KMS-11 (cell line): ENCODE data around the gene ABCC5.

Experiments used
- H2AFZ ChIP-seq: fragments of 200-600 bp; sonication (generic); 2 replicates; pipeline ENCODE4 v1.6.1; 2016; ENCODE audit warnings: antibody characterized with exemption, mixed run types, low read depth
- H3K27ac ChIP-seq: fragments of 200-600 bp; sonication (generic); 2 replicates; pipeline ENCODE4 v1.6.1; 2016; ENCODE audit warnings: mild to moderate bottlenecking, mixed run types
- H3K27me3 ChIP-seq: fragments of 200-600 bp; sonication (generic); 2 replicates; pipeline ENCODE4 v1.6.1; 2017; ENCODE audit warnings: mild to moderate bottlenecking, low read depth, mixed run types, moderate library complexity; ENCODE audit not compliant: insufficient read depth
- H3K36me3 ChIP-seq: fragments of 200-600 bp; sonication (generic); 2 replicates; pipeline ENCODE4 v1.6.1; 2017; ENCODE audit warnings: mild to moderate bottlenecking, mixed run types; ENCODE audit not compliant: insufficient read depth
- H3K4me1 ChIP-seq: fragments of 200-600 bp; sonication (generic); 2 replicates; pipeline ENCODE4 v1.6.1; 2016; ENCODE audit warnings: mild to moderate bottlenecking, low read depth, mixed run types; ENCODE audit not compliant: poor library complexity, severe bottlenecking
- H3K4me2 ChIP-seq: fragments of 200-600 bp; sonication (generic); 2 replicates; pipeline ENCODE4 v1.7.0; 2016; ENCODE audit warnings: mild to moderate bottlenecking, mixed run types
- H3K4me3 ChIP-seq: fragments of 200-600 bp; sonication (generic); IDR thresholded peaks from 2 replicates; pipeline ENCODE4 v1.6.1; 2017; ENCODE audit warnings: low read depth, low read length, mixed read lengths; ENCODE audit not compliant: insufficient read depth
- H3K79me2 ChIP-seq: fragments of 200-600 bp; sonication (generic); 2 replicates; pipeline ENCODE4 v1.6.1; 2016; ENCODE audit warnings: low read depth, mixed run types; ENCODE audit not compliant: insufficient read depth
- H3K9ac ChIP-seq: fragments of 200-600 bp; sonication (generic); 2 replicates; pipeline ENCODE4 v1.6.1; 2016; ENCODE audit warnings: mild to moderate bottlenecking, mixed run types
- H4K20me1 ChIP-seq: fragments of 200-600 bp; sonication (generic); 2 replicates; pipeline ENCODE4 v1.6.1; 2016; ENCODE audit warnings: mild to moderate bottlenecking, mixed run types; ENCODE audit not compliant: insufficient read depth
- CTCF ChIP-seq: fragments of 200-600 bp; sonication (generic); conservative IDR thresholded peaks from 2 replicates; pipeline ENCODE4 v1.6.1; 2017; ENCODE audit warnings: low read depth, mild to moderate bottlenecking, antibody characterized with exemption, low read length, moderate library complexity, mixed read lengths

ABCC5 gene

GRCh38 chr3:184017672-184018423 lies at the start of gene ABCC5:
ABCC5 (minus strand) TSS chr3:184017884; CDS start chr3:184014392, 3,492 bp downstream.
- Histone ChIP-seq H3K27ac (no peak within 1 kb of the TSS), H3K79me2 (peaks cover 4% of the 10 kb centered on the region), H3K9ac (peak within 1 kb of the TSS; percentile 63; the same call in 1 of the 2 replicates), H2AFZ (peak within 1 kb of the TSS; percentile 86), H3K4me3 (peak within 1 kb of the TSS; percentile 98), H3K36me3 (no peaks in the 10 kb centered on the region; the same call in 1 of the 2 replicates), H3K27me3 (no peaks in the 10 kb centered on the region), H3K4me2 (peak within 1 kb of the TSS; percentile 65), H4K20me1 (no peaks in the 10 kb centered on the region), H3K4me1 (peaks cover 7% of the 10 kb centered on the region)
- peak; percentile 76 for TF ChIP-seq CTCF

GRCh38 chr3:184066211-184066610 lies 48.5 kb upstream of the ABCC5 start:
- Histone ChIP-seq H3K36me3 (no peaks in the 10 kb centered on the region), H3K79me2 (no peaks in the 10 kb centered on the region), H3K4me2 (no peak overlapping the region), H3K27me3 (no peaks in the 10 kb centered on the region), H3K9ac (no peak overlapping the region), H3K4me1 (no peaks in the 10 kb centered on the region), H4K20me1 (no peaks in the 10 kb centered on the region), H3K27ac (no peak overlapping the region), H2AFZ (no peak overlapping the region), H3K4me3 (no peak overlapping the region)
- no peak for TF ChIP-seq CTCF

DNA sequence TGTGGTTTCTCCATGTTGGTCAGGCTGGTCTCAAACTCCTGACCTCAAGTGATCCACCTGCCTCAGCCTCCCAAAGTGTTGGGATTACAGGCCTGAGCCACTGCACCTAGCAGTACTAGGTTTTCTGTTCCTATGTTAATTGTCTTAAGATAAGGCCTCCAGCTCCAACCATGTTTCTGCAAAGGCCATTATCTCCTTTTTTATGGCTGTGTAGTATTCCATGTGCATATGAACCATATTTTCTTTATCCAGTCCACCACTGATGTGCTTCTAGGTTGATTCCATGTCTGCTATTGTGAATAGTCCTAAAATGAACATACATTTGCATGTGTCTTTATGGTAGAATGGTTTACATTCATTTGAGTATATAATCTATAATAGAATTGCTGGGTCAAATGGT lies 45.0 kb upstream of the ABCC5 start:
- no peak overlapping the region for H2AFZ ChIP-seq
- H4K20me1 ChIP-seq, result no peaks in the 10 kb centered on the region
- no peaks in the 10 kb centered on the region for H3K4me1 ChIP-seq
- H3K27ac ChIP-seq, result no peak overlapping the region
- H3K9ac ChIP-seq, result no peak overlapping the region
- H3K27me3 ChIP-seq, result no peaks in the 10 kb centered on the region
- no peak for TF ChIP-seq CTCF
- H3K4me2 ChIP-seq, result no peak overlapping the region
- no peaks in the 10 kb centered on the region for H3K36me3 ChIP-seq
- no peaks in the 10 kb centered on the region for H3K79me2 ChIP-seq
- no peak overlapping the region for H3K4me3 ChIP-seq

- Histone ChIP-seq H3K4me2 (no peak overlapping the region), H3K27ac (no peak overlapping the region), H3K36me3 (no peaks in the 10 kb centered on the region), H3K4me1 (no peaks in the 10 kb centered on the region), H3K9ac (no peak overlapping the region), H4K20me1 (no peaks in the 10 kb centered on the region), H3K4me3 (no peak overlapping the region), H3K27me3 (no peaks in the 10 kb centered on the region), H3K79me2 (no peaks in the 10 kb centered on the region), H2AFZ (no peak overlapping the region)
- TF ChIP-seq CTCF, result no peak
Observed at GRCh38 chr3:184059424-184059823, 41.7 kb upstream of the ABCC5 start.
